Glomerular endothelial cell (primary cell): ENCODE measurements around the gene PHKB. TPM values are rescaled to one million over a fixed set of nuclear protein-coding genes. Genes with fewer than 3 reads are reported as not detected.
"Not testable (repeated sequence)": the region's sequence is repeated elsewhere in the genome, so short reads cannot be mapped to it uniquely, and the experiment has no call there.

Source experiments
- DNase-seq: peaks from one replicate; pipeline ENCODE4 v3.0.0-alpha.2; 2011; ENCODE audit warnings: low read depth, low spot score; ENCODE audit errors: extremely low read depth
- total RNA-seq: library from RNA; depleted of rRNA; stranded (reverse); fragments of >200 nt; gene quantifications from 2 replicates; pipeline ENCODE4 v1.2.3, GENCODE V29; 2015

The PHKB gene
- total RNA-seq, 1 donor from 2014 or later = 59.1 TPM

DNA sequence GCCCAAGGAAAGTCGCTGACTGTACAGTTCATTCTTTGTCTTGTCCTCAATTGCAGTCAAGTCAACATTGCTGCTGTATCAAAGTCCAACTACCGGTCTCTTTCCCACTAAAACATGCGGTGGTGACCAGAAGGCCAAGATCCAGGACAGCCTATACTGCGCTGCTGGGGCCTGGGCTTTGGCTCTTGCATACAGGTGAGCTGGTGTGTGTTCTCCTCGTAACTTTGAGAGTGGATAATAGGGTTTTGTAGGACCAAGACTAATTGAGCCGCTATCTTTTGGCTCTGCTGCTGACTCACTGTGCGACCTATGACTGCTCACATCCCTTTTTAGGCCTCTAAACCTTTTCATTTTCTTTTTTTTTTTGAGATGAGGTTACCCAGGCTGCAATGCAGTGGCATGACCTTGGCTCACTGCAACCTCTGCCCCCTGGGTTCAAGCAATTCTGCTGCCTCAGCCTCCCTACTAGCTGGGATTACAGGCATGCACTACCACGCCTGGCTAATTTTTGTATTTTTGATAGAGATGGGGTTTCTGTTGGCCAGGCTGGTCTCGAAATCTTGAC lies 38.7 kb downstream of the PHKB start:
- no peak for DNase-seq

DNA sequence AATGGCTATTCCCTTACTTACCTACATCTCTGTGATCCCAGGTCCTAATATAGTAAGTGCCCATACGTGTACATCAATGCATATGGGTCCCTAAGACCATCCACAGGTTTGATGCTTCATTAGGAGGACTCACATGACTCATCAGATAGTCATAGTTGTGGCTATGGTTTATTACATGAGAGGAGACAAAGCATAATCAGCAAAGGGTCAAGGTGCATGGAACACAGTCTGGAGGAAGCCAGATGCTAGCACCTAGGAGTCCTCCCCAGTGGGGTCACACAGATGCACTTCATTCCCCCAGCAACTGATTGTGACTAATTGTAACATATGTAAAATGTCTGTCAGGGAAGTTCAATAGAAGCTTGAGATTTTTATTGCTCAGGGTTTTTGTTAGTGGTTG lies 42.8 kb downstream of the PHKB start:
- no peak for DNase-seq

- no peak for DNase-seq
Observed at GRCh38 chr16:47504599-47504998, 43.5 kb downstream of the PHKB start.

DNA sequence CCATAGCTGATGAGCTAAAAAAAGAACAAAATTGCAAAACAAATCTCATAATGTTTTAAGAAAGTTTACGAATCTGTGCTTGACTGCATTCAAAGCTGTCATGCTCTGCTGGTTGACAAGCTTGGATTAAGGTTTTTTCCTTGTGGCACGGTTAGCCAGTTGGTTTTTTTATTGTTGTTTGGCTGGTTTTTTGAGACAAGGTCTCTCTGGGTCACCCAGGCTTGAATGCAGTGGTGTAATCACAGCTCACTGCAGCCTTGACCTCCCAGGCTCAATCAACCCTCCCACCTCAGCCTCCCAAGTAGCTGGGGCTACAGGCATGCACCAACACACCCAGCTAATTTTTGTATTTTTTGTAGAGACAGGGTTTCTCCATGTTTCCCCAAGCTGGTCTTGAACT lies 45.7 kb downstream of the PHKB start:
- DNase-seq = no peak

- DNase-seq = no peak
Observed at GRCh38 chr16:47507701-47508100, 46.6 kb downstream of the PHKB start.

DNA sequence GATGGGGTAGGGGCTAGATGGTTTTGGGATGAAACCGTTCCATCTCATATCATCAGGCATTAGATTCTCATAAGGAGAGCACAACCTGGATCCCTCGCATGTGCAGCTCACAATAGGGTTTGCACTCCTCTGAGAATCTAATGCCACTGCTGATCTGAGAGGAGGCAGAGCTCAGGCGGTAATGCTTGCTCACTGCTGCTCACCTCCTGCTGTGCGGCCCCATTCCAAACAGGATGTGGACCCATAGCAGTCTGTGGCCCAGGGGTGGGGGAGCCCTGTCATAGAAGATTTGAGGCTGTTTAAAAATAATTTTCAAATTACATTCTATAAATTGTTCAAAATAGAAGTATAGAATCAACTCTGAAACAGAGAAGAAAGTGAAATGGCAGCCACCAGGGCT lies 50.8 kb downstream of the PHKB start:
- no peak for DNase-seq

DNA sequence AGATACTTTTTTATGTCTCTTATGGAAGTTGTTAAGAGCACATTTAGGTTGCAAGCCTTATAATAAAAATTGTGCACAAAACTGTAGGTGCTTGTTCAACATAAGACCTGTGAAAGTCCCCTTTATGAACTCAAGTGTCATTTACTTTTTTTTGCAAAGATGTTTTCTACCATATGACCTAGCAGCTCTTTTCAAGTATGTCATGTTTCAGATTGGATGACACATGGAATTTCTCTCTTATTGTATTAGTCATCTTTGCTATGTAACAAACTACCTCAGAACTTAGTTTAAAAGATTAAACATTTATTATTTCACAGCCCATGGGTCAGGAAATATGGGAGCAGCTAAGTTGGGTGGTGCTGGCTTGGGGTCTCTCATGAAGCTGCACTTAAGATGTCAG lies 57.9 kb downstream of the PHKB start:
- DNase-seq = no peak

DNA sequence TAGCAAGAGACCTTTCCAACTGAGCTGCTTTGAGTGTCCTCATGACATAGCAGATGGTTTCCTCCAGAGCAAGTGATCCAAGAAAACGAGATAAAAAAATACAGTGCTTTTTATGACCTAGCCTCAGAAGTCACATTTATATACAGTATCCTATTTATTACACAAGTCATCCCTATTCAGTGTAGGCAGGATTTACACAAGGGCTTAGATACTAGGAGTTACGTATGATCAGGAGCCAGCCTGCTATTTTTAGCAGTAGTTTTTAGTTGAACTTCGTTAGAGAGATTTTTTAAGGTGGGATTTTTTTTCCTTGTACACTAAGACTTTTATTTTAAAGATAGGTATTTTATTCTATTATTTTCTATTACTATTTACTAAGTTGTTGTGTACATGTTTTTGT lies 58.4 kb downstream of the PHKB start:
- no peak for DNase-seq

DNA sequence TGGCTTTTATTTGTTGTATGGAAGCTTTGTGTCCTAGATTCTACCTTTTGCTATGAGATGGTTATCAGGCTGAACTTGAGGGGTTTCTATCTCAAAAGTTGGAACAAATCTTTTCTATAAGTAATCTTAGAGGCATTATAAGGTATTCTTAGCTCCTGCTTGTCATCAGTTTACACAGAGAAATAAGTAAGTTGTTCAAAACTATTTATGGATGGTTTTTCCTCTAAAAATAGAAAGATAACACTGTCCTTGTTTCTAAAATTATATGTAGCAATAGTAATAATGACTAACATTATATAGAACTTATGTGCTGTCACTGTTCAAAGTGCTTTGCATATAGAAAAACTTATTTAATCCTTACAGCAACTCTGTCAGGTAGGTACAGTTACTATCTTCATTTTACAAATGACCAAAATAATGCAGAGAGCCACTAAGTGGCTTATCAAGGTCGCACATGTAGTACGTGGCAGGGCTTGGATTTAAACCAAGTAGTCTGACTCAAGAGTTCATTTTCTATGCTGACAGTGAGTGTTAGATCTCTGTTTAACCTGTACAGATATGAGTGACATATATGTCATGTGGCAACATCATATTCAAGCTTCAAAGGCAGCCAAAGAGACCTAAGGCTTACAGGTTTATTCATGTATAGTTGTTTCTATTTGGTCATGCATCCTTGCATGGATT lies 59.0 kb downstream of the PHKB start:
- no peak for DNase-seq

DNA sequence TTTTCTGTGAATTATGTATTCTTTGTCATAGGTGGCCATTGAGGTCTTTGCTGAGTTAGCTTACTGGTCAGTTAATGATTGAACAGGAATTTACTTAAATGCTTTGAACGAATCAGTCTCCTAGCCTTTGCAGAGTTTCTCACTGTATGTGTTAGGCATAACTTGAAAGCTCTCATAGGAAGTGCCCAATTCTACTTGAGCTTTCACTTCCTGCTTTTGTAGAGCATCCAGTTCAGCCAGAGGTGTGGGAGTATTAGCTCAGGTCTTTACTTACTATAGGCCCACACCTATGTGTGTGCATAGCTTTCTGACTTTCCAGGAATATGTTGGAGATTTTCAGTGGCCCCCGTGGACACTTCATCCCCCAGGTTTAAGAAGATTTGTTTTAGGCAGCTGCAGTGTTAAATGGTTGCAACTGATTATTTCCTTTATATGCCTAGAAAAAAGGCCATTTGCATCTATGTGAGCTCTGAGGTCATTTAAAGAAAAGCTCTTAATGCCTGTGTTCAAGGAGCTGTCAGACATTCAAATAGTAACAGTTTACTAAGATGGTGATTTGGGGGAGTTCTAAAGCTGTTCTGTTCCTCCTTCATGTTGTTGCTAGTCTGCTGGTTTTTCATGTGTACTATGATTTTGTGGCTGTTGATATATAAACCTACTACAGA lies 62.3 kb downstream of the PHKB start:
- DNase-seq = peak; percentile 10

DNA sequence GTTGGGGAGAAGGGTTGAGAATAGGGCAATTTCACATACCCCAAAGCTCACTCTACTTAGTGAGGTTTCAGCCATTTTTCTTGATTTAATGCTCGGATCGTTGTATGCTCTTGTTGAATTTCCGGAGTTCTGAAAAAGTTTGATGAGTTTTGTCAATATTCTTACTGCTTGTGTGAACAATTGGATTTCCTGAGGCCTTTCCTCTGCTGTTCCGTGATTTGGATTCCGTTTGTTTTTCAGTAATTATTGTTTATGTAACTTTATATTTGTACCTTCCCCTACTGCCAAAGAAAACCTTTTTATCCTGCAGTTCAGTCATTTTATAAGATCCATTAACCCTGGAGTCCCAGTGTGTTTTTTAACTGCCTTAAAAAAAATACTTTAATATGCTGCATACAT lies 62.9 kb downstream of the PHKB start:
- DNase-seq = peak; percentile 7

GRCh38 chr16:47528431-47528830 lies 67.3 kb downstream of the PHKB start:
- no peak for DNase-seq

- no peak for DNase-seq
Observed at GRCh38 chr16:47533744-47534292, 72.7 kb downstream of the PHKB start.

- DNase-seq = no peak
Observed at GRCh38 chr16:47538472-47538871, 77.3 kb downstream of the PHKB start.

- not testable (repeated sequence) for DNase-seq
Observed at GRCh38 chr16:47539707-47540670, 78.9 kb downstream of the PHKB start.

DNA sequence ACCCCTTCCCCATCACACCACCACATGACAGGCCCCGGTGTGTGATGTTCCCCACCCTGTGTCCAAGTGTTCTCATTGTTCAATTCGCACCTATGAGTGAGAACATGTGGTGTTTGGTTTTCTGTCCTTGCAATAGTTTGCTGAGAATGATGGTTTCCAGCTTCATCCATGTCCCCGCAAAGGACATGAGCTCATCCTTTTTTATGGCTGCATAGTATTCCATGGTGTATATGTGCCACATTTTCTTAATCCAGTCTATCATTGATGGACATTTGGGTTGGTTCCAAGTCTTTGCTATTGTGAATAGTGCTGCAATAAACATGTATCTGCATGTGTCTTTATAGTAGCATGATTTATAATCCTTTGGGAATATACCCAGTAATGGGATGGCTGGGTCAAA lies 80.0 kb downstream of the PHKB start:
- DNase-seq = not testable (repeated sequence)

- not testable (repeated sequence) for DNase-seq
Observed at GRCh38 chr16:47544255-47544654, 83.1 kb downstream of the PHKB start.

DNA sequence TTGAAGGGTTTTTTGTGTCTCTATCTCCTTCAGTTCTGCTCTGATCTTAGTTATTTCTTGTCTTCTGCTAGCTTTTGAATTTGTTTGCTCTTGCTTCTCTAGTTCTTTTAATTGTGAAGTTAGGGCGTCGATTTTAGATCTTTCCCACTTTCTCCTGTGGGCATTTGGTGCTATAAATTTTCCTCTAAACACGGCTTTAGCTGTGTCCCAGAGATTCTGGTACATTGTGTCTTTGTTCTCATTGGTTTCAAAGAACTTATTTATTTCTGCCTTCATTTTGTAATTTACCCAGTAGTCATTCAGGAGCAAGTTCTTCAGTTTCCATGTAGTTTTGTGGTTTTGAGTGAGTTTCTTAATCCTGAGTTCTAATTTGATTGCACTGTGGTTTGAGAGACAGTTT lies 90.1 kb downstream of the PHKB start:
- not testable (repeated sequence) for DNase-seq

- DNase-seq = not testable (repeated sequence)
Observed at GRCh38 chr16:47551767-47552166, 90.6 kb downstream of the PHKB start.

- no peak for DNase-seq
Observed at GRCh38 chr16:47553853-47554564, 92.9 kb downstream of the PHKB start.
